KMS-11 (cell line): ENCODE data around the gene CAMK2D.
"Not testable (repeated sequence)": the region's sequence is repeated elsewhere in the genome, so short reads cannot be mapped to it uniquely, and the experiment has no call there.

Source experiments
- H2AFZ ChIP-seq: fragments of 200-600 bp; sonication (generic); 2 replicates; pipeline ENCODE4 v1.6.1; 2016; ENCODE audit warnings: antibody characterized with exemption, mixed run types, low read depth
- H3K27ac ChIP-seq: fragments of 200-600 bp; sonication (generic); 2 replicates; pipeline ENCODE4 v1.6.1; 2016; ENCODE audit warnings: mild to moderate bottlenecking, mixed run types
- H3K27me3 ChIP-seq: fragments of 200-600 bp; sonication (generic); 2 replicates; pipeline ENCODE4 v1.6.1; 2017; ENCODE audit warnings: mild to moderate bottlenecking, low read depth, mixed run types, moderate library complexity; ENCODE audit not compliant: insufficient read depth
- H3K36me3 ChIP-seq: fragments of 200-600 bp; sonication (generic); 2 replicates; pipeline ENCODE4 v1.6.1; 2017; ENCODE audit warnings: mild to moderate bottlenecking, mixed run types; ENCODE audit not compliant: insufficient read depth
- H3K4me1 ChIP-seq: fragments of 200-600 bp; sonication (generic); 2 replicates; pipeline ENCODE4 v1.6.1; 2016; ENCODE audit warnings: mild to moderate bottlenecking, low read depth, mixed run types; ENCODE audit not compliant: poor library complexity, severe bottlenecking
- H3K4me2 ChIP-seq: fragments of 200-600 bp; sonication (generic); 2 replicates; pipeline ENCODE4 v1.7.0; 2016; ENCODE audit warnings: mild to moderate bottlenecking, mixed run types
- H3K4me3 ChIP-seq: fragments of 200-600 bp; sonication (generic); IDR thresholded peaks from 2 replicates; pipeline ENCODE4 v1.6.1; 2017; ENCODE audit warnings: low read depth, low read length, mixed read lengths; ENCODE audit not compliant: insufficient read depth
- H3K79me2 ChIP-seq: fragments of 200-600 bp; sonication (generic); 2 replicates; pipeline ENCODE4 v1.6.1; 2016; ENCODE audit warnings: low read depth, mixed run types; ENCODE audit not compliant: insufficient read depth
- H3K9ac ChIP-seq: fragments of 200-600 bp; sonication (generic); 2 replicates; pipeline ENCODE4 v1.6.1; 2016; ENCODE audit warnings: mild to moderate bottlenecking, mixed run types
- H4K20me1 ChIP-seq: fragments of 200-600 bp; sonication (generic); 2 replicates; pipeline ENCODE4 v1.6.1; 2016; ENCODE audit warnings: mild to moderate bottlenecking, mixed run types; ENCODE audit not compliant: insufficient read depth
- TF ChIP-seq, protein P1 (sequence below): fragments of 200-600 bp; sonication (generic); conservative IDR thresholded peaks from 2 replicates; pipeline ENCODE4 v1.6.1; 2017; ENCODE audit warnings: low read depth, mild to moderate bottlenecking, antibody characterized with exemption, low read length, moderate library complexity, mixed read lengths

Gene CAMK2D

DNA sequence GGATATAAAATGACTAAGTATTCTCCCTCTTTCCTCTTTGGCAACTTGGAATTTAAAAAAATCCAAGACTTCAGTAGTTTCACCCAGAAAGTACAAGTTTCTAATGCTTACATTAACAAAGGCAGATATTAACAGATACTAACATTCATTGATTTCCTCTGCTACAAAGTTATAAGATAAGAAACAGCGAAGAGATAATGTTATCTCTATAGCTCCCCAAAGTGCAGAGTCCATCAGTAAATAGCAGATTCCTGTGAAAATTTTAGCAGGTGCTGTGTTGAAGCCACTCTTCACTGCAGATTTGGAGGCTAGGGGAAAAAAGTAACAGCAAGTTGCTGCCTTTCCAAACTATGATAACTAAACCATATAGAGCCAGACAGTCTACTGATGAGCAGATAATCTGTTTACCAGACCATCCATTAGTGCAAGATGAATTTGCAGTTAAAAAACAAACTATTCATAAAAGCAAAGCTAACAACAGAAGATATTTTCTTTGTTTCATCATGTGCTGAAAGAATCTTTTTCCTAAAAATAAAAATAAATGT is 3.3 kb upstream of the CAMK2D start:
- Histone ChIP-seq H3K9ac (no peak overlapping the region), H3K27me3 (no peaks in the 10 kb centered on the region), H3K4me3 (no peak overlapping the region), H2AFZ (no peak overlapping the region), H4K20me1 (no peaks in the 10 kb centered on the region), H3K79me2 (no peaks in the 10 kb centered on the region), H3K4me2 (no peak overlapping the region), H3K4me1 (peaks cover 9% of the 10 kb centered on the region), H3K27ac (no peak overlapping the region), H3K36me3 (no peaks in the 10 kb centered on the region)
- TF ChIP-seq, protein P1, sequence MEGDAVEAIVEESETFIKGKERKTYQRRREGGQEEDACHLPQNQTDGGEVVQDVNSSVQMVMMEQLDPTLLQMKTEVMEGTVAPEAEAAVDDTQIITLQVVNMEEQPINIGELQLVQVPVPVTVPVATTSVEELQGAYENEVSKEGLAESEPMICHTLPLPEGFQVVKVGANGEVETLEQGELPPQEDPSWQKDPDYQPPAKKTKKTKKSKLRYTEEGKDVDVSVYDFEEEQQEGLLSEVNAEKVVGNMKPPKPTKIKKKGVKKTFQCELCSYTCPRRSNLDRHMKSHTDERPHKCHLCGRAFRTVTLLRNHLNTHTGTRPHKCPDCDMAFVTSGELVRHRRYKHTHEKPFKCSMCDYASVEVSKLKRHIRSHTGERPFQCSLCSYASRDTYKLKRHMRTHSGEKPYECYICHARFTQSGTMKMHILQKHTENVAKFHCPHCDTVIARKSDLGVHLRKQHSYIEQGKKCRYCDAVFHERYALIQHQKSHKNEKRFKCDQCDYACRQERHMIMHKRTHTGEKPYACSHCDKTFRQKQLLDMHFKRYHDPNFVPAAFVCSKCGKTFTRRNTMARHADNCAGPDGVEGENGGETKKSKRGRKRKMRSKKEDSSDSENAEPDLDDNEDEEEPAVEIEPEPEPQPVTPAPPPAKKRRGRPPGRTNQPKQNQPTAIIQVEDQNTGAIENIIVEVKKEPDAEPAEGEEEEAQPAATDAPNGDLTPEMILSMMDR = no peak

DNA sequence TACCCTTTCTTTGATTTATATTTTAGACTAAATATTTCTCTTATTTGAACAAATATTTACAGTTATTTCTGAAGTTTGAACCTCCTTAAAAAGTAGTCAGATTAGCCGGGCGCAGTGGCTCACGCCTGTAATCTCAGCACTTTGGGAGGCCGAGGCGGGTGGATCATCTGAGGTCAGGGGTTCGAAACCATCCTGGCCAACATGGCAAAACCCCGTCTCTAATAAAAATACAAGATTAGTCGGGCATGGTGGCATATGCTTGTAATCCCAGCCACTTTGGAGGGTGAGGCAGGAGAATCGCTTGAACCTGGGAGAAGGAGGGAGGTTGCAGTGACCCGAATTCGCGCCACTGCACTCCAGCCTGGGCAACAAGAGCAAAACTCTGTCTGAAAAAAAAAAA is 2.4 kb upstream of the CAMK2D start:
- not testable (repeated sequence) for H3K79me2 ChIP-seq, H3K36me3 ChIP-seq, H3K4me2 ChIP-seq, H3K27me3 ChIP-seq, H3K4me3 ChIP-seq, H4K20me1 ChIP-seq, H2AFZ ChIP-seq
- Histone ChIP-seq H3K9ac (peak overlapping the region; percentile 95; the same call in 1 of the 2 replicates), H3K4me1 (peaks cover 16% of the 10 kb centered on the region), H3K27ac (peak overlapping the region; percentile 99; the same call in 1 of the 2 replicates)

DNA sequence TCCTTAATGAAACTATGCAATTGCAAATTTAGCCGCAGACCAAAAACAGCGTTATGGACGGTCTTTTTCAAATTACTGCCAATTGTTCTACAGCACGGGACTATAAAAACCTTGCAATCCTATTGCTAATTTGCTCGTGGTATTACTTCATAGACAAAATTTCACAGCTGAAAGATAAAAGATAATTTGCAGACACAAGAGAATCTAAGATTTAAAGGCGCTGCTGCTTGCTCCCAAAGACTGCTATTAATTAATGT is 1.4 kb upstream of the CAMK2D start:
- Histone ChIP-seq H3K27ac (peak overlapping the region; percentile 99), H3K4me2 (peak overlapping the region; percentile 81), H2AFZ (peak overlapping the region; percentile 64), H3K4me1 (peaks cover 26% of the 10 kb centered on the region), H3K9ac (peak overlapping the region; percentile 95), H3K36me3 (no peaks in the 10 kb centered on the region), H4K20me1 (no peaks in the 10 kb centered on the region), H3K79me2 (peaks cover 18% of the 10 kb centered on the region; the same call in 1 of the 2 replicates), H3K27me3 (no peaks in the 10 kb centered on the region), H3K4me3 (no peak overlapping the region)
- TF ChIP-seq, protein P1 = no peak

DNA sequence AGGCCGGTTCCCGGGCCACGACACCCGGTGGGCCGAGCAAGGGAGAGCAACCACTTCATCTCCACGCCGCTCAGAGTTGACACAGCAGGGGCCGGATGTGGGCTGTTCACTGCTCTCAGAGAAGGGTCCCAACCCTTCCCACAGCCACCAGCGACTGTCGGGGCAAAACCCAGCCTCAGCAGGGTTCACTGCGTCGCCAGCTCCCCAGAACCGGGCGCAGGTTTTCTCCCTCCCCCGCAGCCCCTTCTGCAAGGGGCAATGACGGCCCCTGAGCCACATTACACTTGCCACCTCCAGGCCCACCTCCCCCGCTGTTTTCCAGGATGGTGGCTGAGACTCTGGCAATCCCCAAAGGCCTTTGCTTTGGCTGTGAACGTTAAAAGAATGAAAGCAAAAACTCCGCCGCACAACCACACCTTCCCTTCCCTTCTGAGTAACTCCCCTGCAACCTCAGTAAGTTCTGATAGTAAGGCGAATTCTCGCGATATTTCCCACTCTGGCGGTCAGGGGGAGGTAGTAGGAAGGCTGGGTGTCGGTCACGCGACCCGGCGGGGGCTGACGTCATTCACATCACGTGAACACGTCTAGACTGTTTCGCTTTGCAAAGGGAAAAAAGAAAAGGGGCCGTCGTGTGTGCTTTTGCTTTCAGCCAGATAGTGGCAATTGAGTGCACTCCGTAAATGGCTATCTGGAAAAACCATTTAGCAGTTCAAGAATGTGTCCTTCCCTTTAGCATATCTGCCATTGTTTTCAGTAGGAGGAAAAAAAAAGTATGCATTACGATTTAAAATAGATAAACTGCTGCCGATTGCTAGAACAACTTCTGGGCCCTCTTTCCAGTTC is 869 bp upstream of the CAMK2D start:
- peak overlapping the region; percentile 95 for H3K9ac ChIP-seq
- peak overlapping the region; percentile 64 for H2AFZ ChIP-seq
- H3K79me2 ChIP-seq = peaks cover 18% of the 10 kb centered on the region; the same call in 1 of the 2 replicates
- peak overlapping the region; percentile 96 for H3K4me2 ChIP-seq
- no peak overlapping the region for H3K4me3 ChIP-seq
- no peaks in the 10 kb centered on the region for H3K36me3 ChIP-seq
- H3K27ac ChIP-seq = peak overlapping the region; percentile 99
- H4K20me1 ChIP-seq = no peaks in the 10 kb centered on the region
- H3K4me1 ChIP-seq = peaks cover 30% of the 10 kb centered on the region
- TF ChIP-seq, protein P1 = no peak; the same call in 1 of the 2 replicates
- no peaks in the 10 kb centered on the region for H3K27me3 ChIP-seq
